Measurements from ENCODE around the gene DAPP1.

DAPP1 gene

GRCh38 chr4:99863804-99864203 lies 47.2 kb downstream of the DAPP1 start:
- Histone ChIP-seq H3K27ac (ENCODE audit: insufficient read depth, low read depth, low read length, poor library complexity, severe bottlenecking) (no peak overlapping the region), H3K9me3 (ENCODE audit: control insufficient read depth, low read length) (no peaks in the 10 kb centered on the region), H3K4me1 (ENCODE audit: control insufficient read depth, insufficient read depth, low read length) (no peaks in the 10 kb centered on the region), H3K36me3 (ENCODE audit: control insufficient read depth, insufficient read depth, low read length) (no peaks in the 10 kb centered on the region), H3K27me3 (ENCODE audit: control insufficient read depth, insufficient read depth, low read length, poor library complexity, severe bottlenecking) (no peaks in the 10 kb centered on the region), H3K4me3 (ENCODE audit: insufficient read depth, low read depth, low read length) (no peak overlapping the region)
- WGBS, 2 experiments, result 51 to 54% methylated on average over 3 of the region's 3 CpGs

- H3K27ac ChIP-seq (ENCODE audit: insufficient read depth, low read depth, low read length, poor library complexity, severe bottlenecking), result no peak overlapping the region
- H3K36me3 ChIP-seq (ENCODE audit: control insufficient read depth, insufficient read depth, low read length), result no peaks in the 10 kb centered on the region
- H3K4me3 ChIP-seq (ENCODE audit: insufficient read depth, low read depth, low read length), result no peak overlapping the region
- H3K4me1 ChIP-seq (ENCODE audit: control insufficient read depth, insufficient read depth, low read length), result no peaks in the 10 kb centered on the region
- H3K27me3 ChIP-seq (ENCODE audit: control insufficient read depth, insufficient read depth, low read length, poor library complexity, severe bottlenecking), result no peaks in the 10 kb centered on the region
- no peaks in the 10 kb centered on the region for H3K9me3 ChIP-seq (ENCODE audit: control insufficient read depth, low read length)
- 46 to 52% methylated on average over 8 of the region's 8 CpGs for WGBS, 2 experiments
Observed at GRCh38 chr4:99868126-99868596, 51.5 kb downstream of the DAPP1 start.

- Histone ChIP-seq H3K4me1 (ENCODE audit: control insufficient read depth, insufficient read depth, low read length) (no peaks in the 10 kb centered on the region), H3K27me3 (ENCODE audit: control insufficient read depth, insufficient read depth, low read length, poor library complexity, severe bottlenecking) (no peaks in the 10 kb centered on the region), H3K4me3 (ENCODE audit: insufficient read depth, low read depth, low read length) (no peak overlapping the region), H3K36me3 (ENCODE audit: control insufficient read depth, insufficient read depth, low read length) (no peaks in the 10 kb centered on the region), H3K27ac (ENCODE audit: insufficient read depth, low read depth, low read length, poor library complexity, severe bottlenecking) (no peak overlapping the region), H3K9me3 (ENCODE audit: control insufficient read depth, low read length) (no peaks in the 10 kb centered on the region)
Observed at GRCh38 chr4:99872570-99872969, 55.9 kb downstream of the DAPP1 start.

GRCh38 chr4:99875071-99875470 lies 58.4 kb downstream of the DAPP1 start:
- Histone ChIP-seq H3K4me1 (ENCODE audit: control insufficient read depth, insufficient read depth, low read length) (no peaks in the 10 kb centered on the region), H3K4me3 (ENCODE audit: insufficient read depth, low read depth, low read length) (no peak overlapping the region), H3K27ac (ENCODE audit: insufficient read depth, low read depth, low read length, poor library complexity, severe bottlenecking) (no peak overlapping the region), H3K27me3 (ENCODE audit: control insufficient read depth, insufficient read depth, low read length, poor library complexity, severe bottlenecking) (no peaks in the 10 kb centered on the region), H3K9me3 (ENCODE audit: control insufficient read depth, low read length) (no peaks in the 10 kb centered on the region), H3K36me3 (ENCODE audit: control insufficient read depth, insufficient read depth, low read length) (no peaks in the 10 kb centered on the region)

- Histone ChIP-seq H3K27ac (ENCODE audit: insufficient read depth, low read depth, low read length, poor library complexity, severe bottlenecking) (no peak overlapping the region), H3K36me3 (ENCODE audit: control insufficient read depth, insufficient read depth, low read length) (peaks cover 5% of the 10 kb centered on the region), H3K27me3 (ENCODE audit: control insufficient read depth, insufficient read depth, low read length, poor library complexity, severe bottlenecking) (no peaks in the 10 kb centered on the region), H3K4me3 (ENCODE audit: insufficient read depth, low read depth, low read length) (no peak overlapping the region), H3K4me1 (ENCODE audit: control insufficient read depth, insufficient read depth, low read length) (no peaks in the 10 kb centered on the region), H3K9me3 (ENCODE audit: control insufficient read depth, low read length) (no peaks in the 10 kb centered on the region)
- WGBS, 2 experiments, result 92 to 95% methylated on average over 3 of the region's 3 CpGs
Observed at GRCh38 chr4:99876946-99877345, 60.3 kb downstream of the DAPP1 start.

GRCh38 chr4:99878604-99879003 lies 62.0 kb downstream of the DAPP1 start:
- no peak overlapping the region for H3K4me3 ChIP-seq (ENCODE audit: insufficient read depth, low read depth, low read length)
- no peaks in the 10 kb centered on the region for H3K9me3 ChIP-seq (ENCODE audit: control insufficient read depth, low read length)
- peaks cover 5% of the 10 kb centered on the region for H3K36me3 ChIP-seq (ENCODE audit: control insufficient read depth, insufficient read depth, low read length)
- H3K4me1 ChIP-seq (ENCODE audit: control insufficient read depth, insufficient read depth, low read length), result no peaks in the 10 kb centered on the region
- H3K27me3 ChIP-seq (ENCODE audit: control insufficient read depth, insufficient read depth, low read length, poor library complexity, severe bottlenecking), result no peaks in the 10 kb centered on the region
- H3K27ac ChIP-seq (ENCODE audit: insufficient read depth, low read depth, low read length, poor library complexity, severe bottlenecking), result no peak overlapping the region

GRCh38 chr4:99879458-99879857 lies 62.8 kb downstream of the DAPP1 start:
- Histone ChIP-seq H3K4me1 (ENCODE audit: control insufficient read depth, insufficient read depth, low read length) (no peaks in the 10 kb centered on the region), H3K27ac (ENCODE audit: insufficient read depth, low read depth, low read length, poor library complexity, severe bottlenecking) (no peak overlapping the region), H3K9me3 (ENCODE audit: control insufficient read depth, low read length) (no peaks in the 10 kb centered on the region), H3K36me3 (ENCODE audit: control insufficient read depth, insufficient read depth, low read length) (peaks cover 5% of the 10 kb centered on the region), H3K4me3 (ENCODE audit: insufficient read depth, low read depth, low read length) (no peak overlapping the region), H3K27me3 (ENCODE audit: control insufficient read depth, insufficient read depth, low read length, poor library complexity, severe bottlenecking) (no peaks in the 10 kb centered on the region)
- WGBS, 2 experiments, result 94 to 100% methylated on average over 1 to 3 of the region's 3 CpGs

- Histone ChIP-seq H3K4me3 (ENCODE audit: insufficient read depth, low read depth, low read length) (no peak overlapping the region), H3K27ac (ENCODE audit: insufficient read depth, low read depth, low read length, poor library complexity, severe bottlenecking) (no peak overlapping the region), H3K4me1 (ENCODE audit: control insufficient read depth, insufficient read depth, low read length) (no peaks in the 10 kb centered on the region), H3K9me3 (ENCODE audit: control insufficient read depth, low read length) (no peaks in the 10 kb centered on the region), H3K27me3 (ENCODE audit: control insufficient read depth, insufficient read depth, low read length, poor library complexity, severe bottlenecking) (no peaks in the 10 kb centered on the region), H3K36me3 (ENCODE audit: control insufficient read depth, insufficient read depth, low read length) (peaks cover 5% of the 10 kb centered on the region)
- WGBS, 2 experiments, result 93 to 100% methylated on average over 1 to 2 of the region's 2 CpGs
Observed at GRCh38 chr4:99885063-99885664, 68.5 kb downstream of the DAPP1 start.

- no peaks in the 10 kb centered on the region for H3K27me3 ChIP-seq (ENCODE audit: control insufficient read depth, insufficient read depth, low read length, poor library complexity, severe bottlenecking)
- H3K27ac ChIP-seq (ENCODE audit: insufficient read depth, low read depth, low read length, poor library complexity, severe bottlenecking), result no peak overlapping the region
- no peaks in the 10 kb centered on the region for H3K4me1 ChIP-seq (ENCODE audit: control insufficient read depth, insufficient read depth, low read length)
- no peaks in the 10 kb centered on the region for H3K9me3 ChIP-seq (ENCODE audit: control insufficient read depth, low read length)
- no peak overlapping the region for H3K4me3 ChIP-seq (ENCODE audit: insufficient read depth, low read depth, low read length)
- peaks cover 1% of the 10 kb centered on the region for H3K36me3 ChIP-seq (ENCODE audit: control insufficient read depth, insufficient read depth, low read length)
Observed at GRCh38 chr4:99885687-99886086, 69.1 kb downstream of the DAPP1 start.

GRCh38 chr4:99886146-99886545 lies 69.5 kb downstream of the DAPP1 start:
- Histone ChIP-seq H3K4me1 (ENCODE audit: control insufficient read depth, insufficient read depth, low read length) (no peaks in the 10 kb centered on the region), H3K27ac (ENCODE audit: insufficient read depth, low read depth, low read length, poor library complexity, severe bottlenecking) (no peak overlapping the region), H3K27me3 (ENCODE audit: control insufficient read depth, insufficient read depth, low read length, poor library complexity, severe bottlenecking) (no peaks in the 10 kb centered on the region), H3K9me3 (ENCODE audit: control insufficient read depth, low read length) (no peaks in the 10 kb centered on the region), H3K36me3 (ENCODE audit: control insufficient read depth, insufficient read depth, low read length) (no peaks in the 10 kb centered on the region), H3K4me3 (ENCODE audit: insufficient read depth, low read depth, low read length) (no peak overlapping the region)
- 70 to 98% methylated on average over 1 to 4 of the region's 4 CpGs for WGBS, 2 experiments

- Histone ChIP-seq H3K27me3 (ENCODE audit: control insufficient read depth, insufficient read depth, low read length, poor library complexity, severe bottlenecking) (no peaks in the 10 kb centered on the region), H3K4me3 (ENCODE audit: insufficient read depth, low read depth, low read length) (no peak overlapping the region), H3K4me1 (ENCODE audit: control insufficient read depth, insufficient read depth, low read length) (no peaks in the 10 kb centered on the region), H3K9me3 (ENCODE audit: control insufficient read depth, low read length) (no peaks in the 10 kb centered on the region), H3K27ac (ENCODE audit: insufficient read depth, low read depth, low read length, poor library complexity, severe bottlenecking) (no peak overlapping the region), H3K36me3 (ENCODE audit: control insufficient read depth, insufficient read depth, low read length) (no peaks in the 10 kb centered on the region)
- 78 to 85% methylated on average over 5 of the region's 5 CpGs for WGBS, 2 experiments
Observed at GRCh38 chr4:99887837-99888236, 71.2 kb downstream of the DAPP1 start.
